HG03342 (cell line): ENCODE results near the gene RECK.
A peak's percentile ranks its signal among the peaks of the same experiment; 100 is the strongest.

ENCODE experiments used
- ATAC-seq: cut with Tn5 transposase; IDR thresholded peaks from one replicate; pipeline ENCODE4 v1.9.1; 2021; ENCODE audit warnings: mild to moderate bottlenecking, moderate library complexity; ENCODE audit not compliant: unreplicated experiment

The RECK gene

DNA sequence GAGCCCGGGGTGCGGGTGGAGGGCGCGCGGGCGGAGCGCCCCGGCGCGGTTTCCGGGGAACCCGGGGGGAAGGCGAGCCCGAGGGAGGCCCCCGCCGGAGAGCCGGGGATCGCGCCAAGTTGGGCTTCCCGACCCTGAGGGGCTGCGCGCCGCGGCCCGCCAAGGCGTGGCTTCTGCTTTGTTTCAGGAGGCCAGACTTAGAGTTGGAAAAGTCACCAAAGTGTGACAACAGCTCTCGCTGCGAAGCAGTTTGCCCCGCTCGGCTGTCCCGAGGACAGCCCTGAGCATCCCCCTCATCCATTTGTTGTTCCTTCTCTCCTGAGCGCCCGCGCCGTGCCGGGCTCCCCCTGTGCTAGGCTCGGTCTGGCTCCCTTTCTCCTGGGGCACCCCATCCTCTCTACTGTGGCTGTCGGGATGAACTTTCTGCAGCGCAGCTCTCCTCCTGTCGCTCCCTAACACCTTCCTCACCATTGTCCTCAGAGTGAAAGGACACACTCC is 100.2 kb downstream of the RECK start:
- peak; percentile 29 for ATAC-seq

DNA sequence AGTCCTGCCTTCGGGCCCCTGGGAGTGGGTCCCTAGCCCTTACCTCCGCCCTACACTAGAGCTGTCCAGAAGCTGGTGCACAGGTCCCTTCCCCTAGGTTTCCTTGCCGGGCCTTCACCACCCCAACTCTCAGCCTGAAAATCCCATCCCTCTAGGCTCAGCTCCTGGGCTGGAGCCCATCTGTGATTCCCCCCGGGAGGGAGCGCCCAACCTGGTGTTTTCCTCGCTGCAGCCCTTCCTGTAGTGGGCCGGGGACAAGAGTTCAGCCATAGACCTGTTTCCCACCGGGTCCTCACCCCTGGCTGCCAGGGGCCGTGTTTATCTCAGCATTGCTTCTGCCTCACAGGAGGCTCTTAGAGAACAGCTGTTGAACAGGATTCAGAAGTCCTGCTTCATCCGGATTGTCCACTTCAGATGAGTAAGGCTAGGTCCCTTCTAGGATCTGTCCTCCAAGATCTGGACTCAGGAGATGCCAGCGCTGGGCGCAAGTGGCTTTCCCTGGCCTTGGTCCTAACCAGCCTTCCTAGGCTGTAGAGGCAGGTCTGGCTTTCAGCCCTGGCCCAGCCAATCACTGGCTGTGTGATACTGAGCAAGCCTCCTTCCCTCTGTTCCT is 100.8 kb downstream of the RECK start:
- no peak for ATAC-seq

DNA sequence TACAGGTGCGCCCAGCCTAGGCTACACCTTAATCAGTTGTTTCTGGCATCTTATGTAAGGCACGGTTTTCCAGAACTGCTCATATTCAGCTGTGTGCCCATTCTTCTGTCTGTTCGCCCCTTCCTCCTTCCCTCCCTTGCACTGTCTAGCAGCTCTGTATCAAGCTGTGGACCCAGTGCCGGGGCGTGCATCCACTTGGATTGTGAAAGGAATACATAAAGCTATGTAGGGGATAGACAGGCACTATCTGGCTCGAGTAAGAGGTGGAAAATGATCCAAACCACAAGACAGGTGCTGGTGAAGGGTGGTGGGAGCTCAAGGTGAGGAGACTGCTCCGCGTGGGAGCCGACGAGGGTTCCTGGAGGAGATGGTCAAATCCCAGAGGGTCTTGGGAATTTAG is 101.8 kb downstream of the RECK start:
- ATAC-seq: no peak

DNA sequence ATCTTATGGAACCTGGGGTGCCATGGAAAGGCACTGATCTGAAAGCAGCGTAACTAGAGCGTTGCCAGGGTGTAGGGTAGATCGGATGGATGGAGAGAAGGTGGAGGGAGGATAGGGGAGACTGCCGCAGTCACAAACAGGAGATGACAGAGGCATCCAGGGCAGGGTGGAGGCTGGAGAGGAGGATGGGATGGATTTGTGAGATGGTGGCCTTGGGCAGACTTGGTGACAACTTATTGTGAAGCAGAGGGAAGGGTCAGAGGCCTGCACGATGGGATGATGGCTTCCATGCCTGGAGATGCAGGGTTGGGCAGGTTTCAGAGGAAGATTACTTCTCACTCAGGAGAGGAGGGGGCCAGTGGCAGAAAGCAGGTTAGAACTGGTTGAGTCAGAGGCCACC is 102.2 kb downstream of the RECK start:
- no peak for ATAC-seq

DNA sequence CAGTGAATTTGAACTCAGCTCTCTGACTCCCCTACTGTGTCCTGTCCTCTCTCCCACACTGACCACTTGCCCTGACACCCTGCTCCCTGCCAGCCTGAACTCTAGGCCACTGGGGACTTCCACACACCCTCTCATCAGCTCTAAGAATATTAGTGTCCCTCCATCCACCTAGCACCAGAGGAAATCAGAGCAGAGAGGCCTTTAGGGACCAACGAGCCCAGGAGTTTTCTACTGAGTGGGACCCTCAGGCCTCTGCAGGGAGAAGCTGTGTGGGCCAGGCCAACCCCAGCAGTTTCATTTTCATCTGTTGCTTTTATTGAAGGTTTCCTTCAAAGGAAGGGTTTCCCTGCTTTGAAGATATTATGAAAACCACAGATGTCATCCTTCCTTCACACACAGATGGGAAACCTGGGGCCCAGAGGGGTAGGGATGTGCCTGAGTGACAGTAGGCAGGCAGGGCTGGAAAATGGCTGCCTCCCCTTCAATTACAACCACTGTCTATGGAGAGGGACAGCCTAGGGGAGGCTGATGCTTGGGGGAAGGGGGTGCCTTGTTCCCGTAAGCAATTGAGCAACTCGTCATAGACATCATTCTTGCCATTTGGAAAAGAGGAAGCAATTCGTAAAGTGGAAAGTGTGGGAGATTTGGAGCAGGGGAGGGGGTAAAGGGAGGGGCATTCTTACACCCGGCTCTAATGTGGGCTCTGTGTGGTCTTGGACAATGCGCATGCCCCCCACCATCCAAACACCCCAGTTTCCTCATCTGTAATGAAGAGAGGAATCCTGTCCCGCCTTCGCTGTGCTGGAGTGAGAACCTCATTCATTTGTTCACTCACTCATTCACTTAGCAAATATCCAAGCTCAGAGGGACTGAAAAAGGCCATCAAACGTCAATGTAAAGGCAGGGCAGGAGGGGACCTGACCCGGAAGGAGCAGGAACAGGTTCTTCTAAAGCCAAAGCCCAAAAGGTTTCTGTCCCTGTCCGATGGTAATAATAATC is 103.7 kb downstream of the RECK start:
- no peak for ATAC-seq

DNA sequence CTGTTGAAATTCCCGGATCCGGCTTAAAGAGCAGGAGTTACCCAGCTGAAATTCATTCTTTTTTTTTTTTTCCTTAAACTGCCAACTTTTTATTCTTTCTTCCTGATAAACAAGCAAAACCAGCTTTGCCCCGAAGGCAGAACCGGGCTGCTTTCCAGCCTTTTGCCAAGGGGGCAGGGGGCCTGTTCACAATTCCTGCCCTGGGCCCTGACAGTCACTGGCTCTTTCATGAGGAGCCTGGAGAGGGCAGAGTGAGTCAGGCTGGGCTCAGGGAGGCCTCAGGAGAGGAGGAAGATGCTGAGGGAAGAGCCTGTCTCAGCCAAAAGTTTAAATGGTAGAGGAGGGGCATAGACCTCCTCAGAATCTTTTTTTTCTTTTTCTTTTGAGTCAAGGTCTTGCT is 104.6 kb downstream of the RECK start:
- no peak for ATAC-seq

DNA sequence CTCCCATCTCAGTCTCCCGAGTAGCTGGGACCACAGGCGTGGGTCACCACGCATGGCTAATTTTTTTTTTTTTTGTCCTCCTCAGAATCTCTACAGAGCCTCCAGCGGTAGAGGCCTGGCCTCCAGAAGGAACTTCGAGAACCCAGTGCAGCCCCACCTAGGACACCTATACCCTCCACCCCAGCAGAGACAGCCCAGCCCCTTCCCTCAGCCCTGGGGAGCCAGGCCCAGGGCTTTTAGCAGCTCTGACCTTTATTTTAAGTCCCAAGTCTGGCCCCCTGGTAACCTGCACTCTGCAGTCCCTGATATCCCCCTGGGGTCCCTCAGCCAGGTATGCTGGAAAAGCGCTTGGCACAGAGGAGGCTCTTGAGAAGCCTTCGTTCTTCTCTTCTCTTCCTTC is 105.0 kb downstream of the RECK start:
- no peak for ATAC-seq

DNA sequence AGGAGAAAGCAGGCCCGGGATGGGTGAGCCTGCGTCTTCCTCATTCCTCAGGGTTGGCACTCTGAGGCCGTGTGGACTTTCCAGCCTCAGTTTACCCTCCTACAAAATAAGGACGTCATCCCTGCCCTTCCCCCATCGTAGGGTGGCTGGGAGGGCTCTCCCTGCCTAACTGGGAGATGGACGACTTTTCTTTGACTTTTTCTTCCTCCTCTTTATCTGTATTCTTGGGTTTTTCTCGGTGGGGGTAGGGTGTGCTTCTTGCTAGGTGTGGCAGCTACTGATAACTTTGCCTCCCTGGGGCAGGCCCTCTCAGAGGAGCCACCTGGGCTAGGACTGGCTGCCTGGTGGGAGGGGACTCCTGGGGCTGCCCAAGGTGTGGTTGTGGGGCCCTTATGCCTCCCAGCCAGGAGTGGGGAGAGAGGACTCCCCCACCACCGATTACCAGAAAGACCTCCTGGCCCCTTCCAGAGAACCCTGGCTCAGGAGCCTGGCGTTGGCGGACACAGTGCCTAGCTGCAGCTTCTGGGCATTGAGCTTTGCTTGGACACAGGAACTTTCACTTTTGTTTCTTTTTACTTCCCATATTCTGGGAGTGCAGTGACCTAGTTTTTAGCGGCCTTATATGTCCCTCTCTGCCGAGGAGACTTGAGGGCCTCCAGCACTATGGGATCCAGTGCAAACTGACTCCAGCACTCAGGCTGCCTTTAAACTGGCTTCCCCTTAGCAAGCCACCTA is 106.0 kb downstream of the RECK start:
- no peak for ATAC-seq

DNA sequence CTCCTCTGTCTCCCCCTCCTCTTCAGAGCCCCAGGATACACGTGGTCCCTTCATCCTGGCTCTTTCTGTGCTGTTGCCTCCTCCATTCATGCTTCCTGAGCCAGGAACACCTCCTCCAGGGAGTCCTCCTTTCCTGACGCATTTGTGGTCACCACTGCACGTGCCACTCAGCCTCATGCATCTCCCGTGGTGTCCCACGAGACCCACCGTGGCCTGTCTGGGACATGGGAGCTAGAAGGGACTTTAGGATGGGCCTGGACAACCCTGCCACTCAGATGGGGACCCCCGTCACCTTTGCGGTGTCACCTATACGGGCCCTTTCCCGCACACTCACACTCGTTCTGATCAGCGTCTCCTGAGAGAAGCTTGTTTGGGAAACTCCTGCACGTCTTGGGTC is 106.5 kb downstream of the RECK start:
- ATAC-seq: no peak

DNA sequence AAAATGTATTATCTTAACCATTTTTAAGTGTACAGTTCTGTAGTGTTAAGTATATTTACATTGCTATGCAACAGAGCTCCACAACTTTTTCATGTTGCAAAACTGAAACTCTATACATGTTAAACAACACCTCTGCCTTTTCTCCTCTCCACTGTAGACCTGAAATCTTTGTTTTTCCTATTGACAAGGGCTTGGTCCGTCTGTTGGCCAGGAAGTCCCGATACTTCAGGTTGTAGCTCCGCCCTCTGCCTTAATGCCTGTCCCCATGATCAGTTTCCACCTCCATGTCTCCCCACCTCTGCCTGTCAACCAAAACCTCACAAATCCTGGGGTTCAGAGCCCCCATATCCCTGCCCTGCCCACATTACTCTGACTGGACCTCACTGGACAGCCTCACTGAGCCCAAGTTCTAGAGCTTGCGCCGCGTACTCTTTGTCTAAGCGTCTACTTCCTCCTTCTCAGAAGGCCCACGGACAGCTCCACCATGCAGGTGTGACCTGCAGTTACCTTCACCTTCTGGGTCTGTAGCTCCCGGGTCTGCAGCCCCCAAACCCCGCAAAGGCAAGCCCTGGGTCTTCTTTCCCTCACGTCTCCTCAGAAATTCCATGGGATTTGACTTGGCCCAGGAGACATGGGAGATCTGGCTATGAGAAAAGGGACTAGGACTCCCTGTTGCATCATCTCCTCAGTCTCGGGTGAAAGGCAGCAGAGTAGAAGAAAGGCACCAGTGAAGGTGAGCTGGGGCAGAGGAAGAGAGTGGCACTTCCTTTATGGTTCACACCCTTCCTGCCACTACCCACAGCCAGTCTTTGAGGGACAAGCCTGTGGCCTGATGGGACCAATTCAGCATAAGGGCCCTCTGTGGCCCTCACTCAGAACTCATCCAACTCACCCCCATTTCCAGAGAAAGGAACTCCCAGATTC is 107.9 kb downstream of the RECK start:
- no peak for ATAC-seq

DNA sequence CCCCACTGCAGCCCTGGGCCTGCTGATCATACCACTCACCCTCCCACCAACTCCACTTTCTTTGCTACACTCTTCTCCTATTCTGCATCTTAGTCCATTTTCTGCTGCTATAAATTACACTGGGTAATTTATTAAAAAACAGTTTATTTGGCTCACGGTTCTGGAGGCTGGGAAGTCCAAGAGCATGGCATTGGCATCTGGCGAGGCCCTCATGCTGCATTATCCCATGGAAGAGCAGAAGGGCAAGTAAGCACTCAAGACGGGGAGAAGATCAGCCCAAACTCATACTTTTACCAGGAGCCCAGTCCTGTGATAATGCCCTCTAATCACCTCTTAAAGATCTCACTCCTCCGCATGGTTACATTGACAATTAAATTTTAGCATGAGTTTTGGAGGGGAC is 109.3 kb downstream of the RECK start:
- ATAC-seq: no peak

DNA sequence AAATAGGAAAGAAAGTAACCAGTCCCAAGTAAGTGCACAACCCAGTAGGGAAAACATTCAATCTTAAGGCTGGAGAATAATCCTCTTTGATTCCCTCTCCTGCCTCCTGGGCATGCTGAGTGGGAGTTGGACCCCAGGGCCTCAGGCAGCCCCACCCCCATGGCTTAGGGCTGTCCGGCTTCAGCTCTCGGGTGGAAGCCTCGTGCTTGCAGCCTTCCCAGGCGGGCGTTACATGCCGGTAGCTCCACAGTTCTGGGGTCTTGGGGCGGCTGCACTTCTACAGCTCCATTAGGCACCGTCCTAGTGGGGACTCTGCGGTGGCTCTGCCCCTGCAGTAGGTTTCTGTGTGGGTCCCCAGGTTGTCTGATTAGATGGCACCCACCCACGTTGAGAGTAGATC is 109.9 kb downstream of the RECK start:
- ATAC-seq: no peak

DNA sequence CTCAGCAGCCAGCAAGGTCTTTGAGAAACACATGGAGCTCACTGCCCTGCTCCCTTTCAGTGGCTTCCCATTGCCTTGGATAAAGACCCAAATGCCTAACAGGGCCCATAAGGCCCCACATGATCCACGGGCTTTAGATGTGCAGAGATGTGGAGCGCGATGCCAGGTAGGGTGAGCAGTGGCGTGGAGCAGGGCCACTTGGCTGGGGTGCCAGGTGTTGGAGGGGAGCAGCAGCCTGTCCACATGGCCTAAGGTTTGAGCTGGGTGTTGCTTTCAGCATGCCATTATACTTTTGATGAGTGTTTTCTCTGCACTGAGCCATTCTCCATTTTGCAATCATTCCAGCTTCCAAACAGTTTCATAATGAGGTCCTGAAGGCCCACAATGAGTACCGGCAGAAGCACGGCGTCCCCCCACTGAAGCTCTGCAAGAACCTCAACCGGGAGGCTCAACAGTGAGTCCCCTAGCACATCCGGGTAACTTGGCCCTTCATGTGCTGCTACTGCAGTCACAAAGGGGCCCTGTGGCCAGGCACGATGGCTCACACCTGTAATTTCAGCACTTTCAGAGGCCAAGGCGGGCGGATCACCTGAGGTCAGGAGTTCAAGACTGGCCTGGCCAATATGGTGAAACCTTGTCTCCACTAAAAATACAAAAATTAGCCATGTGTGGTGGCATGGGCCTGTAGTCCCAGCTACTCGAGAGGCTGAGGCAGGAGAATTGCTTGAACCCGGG is 110.9 kb downstream of the RECK start:
- ATAC-seq: no peak

DNA sequence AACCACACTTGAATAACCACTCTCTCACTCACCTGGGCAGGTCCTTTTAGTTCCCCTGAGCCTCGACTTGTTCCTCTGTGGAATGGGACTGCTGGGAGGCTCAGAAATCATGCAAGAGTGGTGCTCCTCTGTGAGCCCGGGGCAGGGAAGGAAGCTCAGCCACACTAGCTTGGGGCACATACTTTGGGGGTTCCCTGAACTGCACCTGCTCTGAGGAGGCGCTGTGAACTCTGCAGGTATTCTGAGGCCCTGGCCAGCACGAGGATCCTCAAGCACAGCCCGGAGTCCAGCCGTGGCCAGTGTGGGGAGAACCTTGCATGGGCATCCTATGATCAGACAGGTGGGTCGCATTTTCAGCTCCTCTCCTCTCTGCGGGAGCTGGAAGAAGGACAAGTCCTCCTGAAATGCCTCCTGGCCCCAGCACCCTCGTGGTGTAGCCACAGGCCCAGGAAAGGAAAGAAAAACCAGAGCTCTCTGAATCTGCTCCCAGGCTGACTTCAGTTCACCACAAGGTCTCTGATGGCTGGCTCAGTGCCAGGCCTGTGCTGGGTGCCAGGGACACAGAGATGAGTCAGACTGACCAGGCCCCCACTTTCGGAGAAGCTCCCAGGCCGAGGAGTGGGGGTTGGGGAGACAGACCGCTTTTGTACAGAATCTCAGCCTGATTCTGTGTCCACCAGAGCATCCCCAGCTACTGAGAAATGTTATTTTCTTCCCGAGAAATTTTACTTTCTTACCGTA is 111.8 kb downstream of the RECK start:
- no peak for ATAC-seq

DNA sequence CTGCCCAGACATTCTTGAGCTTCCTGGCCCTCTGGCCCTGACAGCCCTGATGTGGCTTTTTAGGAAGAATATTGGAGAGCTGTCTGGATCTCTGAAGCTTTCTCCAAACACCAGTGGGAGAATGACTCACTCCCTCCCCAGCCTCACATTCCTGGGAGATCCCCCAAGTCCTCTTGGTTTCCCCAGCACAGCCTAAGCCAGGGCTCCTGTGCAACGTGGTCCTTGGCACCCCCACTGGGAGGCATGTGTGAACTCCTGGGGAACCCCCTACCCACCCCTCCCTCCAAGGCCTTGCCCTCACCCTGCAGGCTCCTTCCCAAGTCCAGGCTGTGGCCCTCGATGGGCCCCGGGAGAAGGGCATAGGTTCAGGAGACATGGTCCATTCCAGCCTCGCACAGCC is 112.5 kb downstream of the RECK start:
- no peak for ATAC-seq

DNA sequence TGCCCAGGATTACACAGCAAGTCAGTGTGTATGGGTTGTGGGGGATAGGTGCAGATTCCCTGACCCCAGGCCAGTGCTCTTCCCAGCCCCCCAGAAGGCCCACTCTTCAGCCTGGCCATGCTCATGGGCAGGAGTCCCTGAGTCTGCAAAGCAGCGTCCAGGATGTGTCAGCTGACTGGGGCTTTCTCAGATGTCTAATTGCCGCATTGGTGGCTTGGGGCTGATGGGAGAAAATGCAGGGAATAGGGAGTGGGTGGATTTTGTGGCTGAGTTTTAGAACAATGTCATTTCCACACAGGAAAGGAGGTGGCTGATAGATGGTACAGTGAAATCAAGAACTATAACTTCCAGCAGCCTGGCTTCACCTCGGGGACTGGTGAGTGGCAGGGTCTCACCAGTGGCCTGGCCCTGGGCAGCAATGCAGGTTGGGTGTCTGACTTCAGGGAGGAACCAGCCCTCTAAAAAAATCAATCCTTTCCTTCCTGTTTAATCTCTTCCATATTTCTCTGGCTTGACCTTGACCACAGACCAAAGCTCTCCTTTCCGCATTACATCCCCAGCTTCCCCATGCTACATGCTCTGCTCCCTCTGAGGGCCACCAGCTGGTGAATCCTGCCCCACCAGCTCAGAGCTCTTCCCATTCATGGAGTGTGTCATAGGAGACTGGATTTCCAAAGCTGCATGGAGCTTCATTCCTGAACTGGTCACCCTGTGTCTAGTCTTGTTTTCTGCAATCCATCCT is 114.0 kb downstream of the RECK start:
- ATAC-seq: no peak

DNA sequence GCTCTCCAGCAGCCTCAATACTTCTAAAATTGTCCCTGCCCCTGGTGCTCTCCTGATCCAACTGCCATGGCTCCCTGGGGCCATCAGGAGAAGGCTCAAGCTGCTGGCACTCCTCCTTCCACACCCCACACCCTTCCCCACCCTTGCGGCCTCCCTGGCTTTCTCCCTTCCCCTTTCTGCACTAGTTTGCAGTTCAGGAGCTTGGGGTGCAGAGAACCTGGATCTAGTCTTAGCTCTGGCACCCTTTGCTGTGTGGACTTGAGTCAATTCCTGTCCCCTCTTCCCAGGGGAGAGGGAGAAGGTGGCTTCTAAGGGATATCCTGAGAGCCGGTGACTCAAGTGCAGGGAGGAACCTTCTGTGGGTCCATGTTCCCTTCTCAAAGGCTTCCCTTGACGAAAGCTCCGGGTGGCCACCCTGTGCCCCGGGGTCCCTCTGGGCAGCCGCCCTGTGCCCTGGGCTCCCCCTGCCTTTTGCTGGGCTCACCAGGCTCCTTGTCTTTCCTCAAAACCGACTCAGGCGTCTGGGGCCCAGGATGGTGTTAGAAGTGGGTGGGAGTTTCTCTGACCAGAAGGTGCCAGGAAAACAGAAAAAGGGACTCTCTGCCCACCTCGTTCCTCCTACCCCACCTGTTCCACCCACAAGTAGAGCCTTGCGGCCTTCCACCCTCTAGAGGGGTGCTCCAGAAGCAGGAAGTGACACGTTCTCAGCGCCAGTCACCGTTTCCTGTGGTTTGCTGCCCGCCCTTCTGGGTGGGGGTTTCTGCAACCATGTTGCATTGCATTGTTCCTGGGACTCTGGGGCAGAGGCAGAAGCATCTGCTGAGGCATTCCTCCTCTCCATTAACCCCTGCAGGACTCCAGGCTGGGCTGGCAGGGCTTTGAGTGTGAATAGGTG is 114.8 kb downstream of the RECK start:
- peak; percentile 79 for ATAC-seq
